AG04450 (cell line): ENCODE measurements around the gene HTR6. TPM values are rescaled to one million over a fixed set of nuclear protein-coding genes. Genes with fewer than 3 reads are reported as not detected.
A peak's percentile ranks its signal among the peaks of the same experiment; 100 is the strongest.

ENCODE experiments used
- CTCF ChIA-PET: fragments of 300-600, 350-600 bp; formaldehyde crosslinking; extraction: SDS; loops from one replicate; lab custom pipeline; 2022; ENCODE audit warnings: antibody characterized with exemption, inconsistent platforms; lab: Charles Lee
- POLR2A ChIA-PET: fragments of 350-600 bp; formaldehyde crosslinking; extraction: SDS; loops from one replicate; lab custom pipeline; 2021; ENCODE audit warnings: antibody characterized with exemption, inconsistent platforms; lab: Yijun Ruan, JAX
- DNase-seq: peaks from one replicate; pipeline ENCODE4 v3.0.0-alpha.2; 2011; ENCODE audit warnings: low read depth, low spot score
- H3K27ac ChIP-seq: one replicate; pipeline ENCODE4 v1.5.1; 2012; ENCODE audit warnings: low read depth, low read length, control low read depth
- H3K27me3 ChIP-seq: one replicate; pipeline ENCODE4 v1.6.0; 2012; ENCODE audit warnings: low read length; ENCODE audit not compliant: control insufficient read depth, insufficient read depth
- H3K4me3 ChIP-seq: 2 replicates; pipeline ENCODE4 v1.5.1; 2011; ENCODE audit warnings: mild to moderate bottlenecking, low read depth, low read length, control low read depth
- H3K9me3 ChIP-seq: 2 replicates; pipeline ENCODE4 v1.5.1; 2012; ENCODE audit warnings: low read length; ENCODE audit not compliant: control insufficient read depth, insufficient read depth
- polyA plus RNA-seq: library from polyadenylated mRNA; depleted of rRNA; stranded (reverse); fragments of >200 nt; gene quantifications from 2 replicates; pipeline ENCODE4 v1.2.3, GENCODE V29; 2011
- TF ChIP-seq, protein P1 (sequence below): IDR thresholded peaks from 2 replicates; pipeline ENCODE4 v1.5.1; 2011; ENCODE audit warnings: low read depth, low read length, control low read depth, inconsistent platforms

HTR6 gene
- polyA plus RNA-seq, 1 experiment, result not detected

DNA sequence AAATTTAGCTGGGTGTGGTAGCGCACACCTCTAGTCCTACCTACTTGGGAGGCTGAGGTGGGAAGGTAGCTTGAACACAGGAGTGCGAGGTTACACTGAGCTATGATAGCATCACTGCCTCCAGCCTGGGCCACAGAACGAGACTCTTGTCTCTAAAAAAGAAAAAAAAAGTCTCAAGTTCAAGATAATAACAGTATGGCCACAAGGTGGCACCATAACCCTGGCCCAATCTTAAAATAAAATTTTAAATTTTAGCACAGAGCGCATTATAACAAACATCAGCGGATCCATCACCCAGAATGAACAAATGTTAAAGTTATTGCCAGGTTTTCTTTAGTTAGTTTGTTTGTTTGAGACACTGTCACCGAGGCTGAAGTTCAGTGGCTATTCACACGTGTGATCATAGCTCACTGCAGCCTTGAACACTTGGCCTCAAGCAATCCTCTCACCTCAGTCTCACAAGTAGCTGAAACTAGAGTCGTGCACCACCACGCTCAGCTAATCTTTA lies 2.9 kb upstream of the HTR6 start:
- CTCF ChIA-PET, result interaction anchor here (0.6 to 6.3 kb wide), 44 partner anchors 8 to 700 kb away, joined by 3 to 142 read pairs (median 4); no protein-coding TSS in a partner anchor
- peaks cover 38% of the 10 kb centered on the region for H3K27me3 ChIP-seq
- no peak overlapping the region for H3K4me3 ChIP-seq
- POLR2A ChIA-PET, result interaction anchor here (0.6 to 2.7 kb wide), 4 partner anchors 43 to 263 kb away, joined by 3 to 8 read pairs (median 6); no protein-coding TSS in a partner anchor
- TF ChIP-seq, protein P1, sequence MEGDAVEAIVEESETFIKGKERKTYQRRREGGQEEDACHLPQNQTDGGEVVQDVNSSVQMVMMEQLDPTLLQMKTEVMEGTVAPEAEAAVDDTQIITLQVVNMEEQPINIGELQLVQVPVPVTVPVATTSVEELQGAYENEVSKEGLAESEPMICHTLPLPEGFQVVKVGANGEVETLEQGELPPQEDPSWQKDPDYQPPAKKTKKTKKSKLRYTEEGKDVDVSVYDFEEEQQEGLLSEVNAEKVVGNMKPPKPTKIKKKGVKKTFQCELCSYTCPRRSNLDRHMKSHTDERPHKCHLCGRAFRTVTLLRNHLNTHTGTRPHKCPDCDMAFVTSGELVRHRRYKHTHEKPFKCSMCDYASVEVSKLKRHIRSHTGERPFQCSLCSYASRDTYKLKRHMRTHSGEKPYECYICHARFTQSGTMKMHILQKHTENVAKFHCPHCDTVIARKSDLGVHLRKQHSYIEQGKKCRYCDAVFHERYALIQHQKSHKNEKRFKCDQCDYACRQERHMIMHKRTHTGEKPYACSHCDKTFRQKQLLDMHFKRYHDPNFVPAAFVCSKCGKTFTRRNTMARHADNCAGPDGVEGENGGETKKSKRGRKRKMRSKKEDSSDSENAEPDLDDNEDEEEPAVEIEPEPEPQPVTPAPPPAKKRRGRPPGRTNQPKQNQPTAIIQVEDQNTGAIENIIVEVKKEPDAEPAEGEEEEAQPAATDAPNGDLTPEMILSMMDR, result peak; percentile 72
- DNase-seq, result no peak
- no peak overlapping the region for H3K27ac ChIP-seq
- peaks cover 3% of the 10 kb centered on the region; the same call in 1 of the 2 replicates for H3K9me3 ChIP-seq

DNA sequence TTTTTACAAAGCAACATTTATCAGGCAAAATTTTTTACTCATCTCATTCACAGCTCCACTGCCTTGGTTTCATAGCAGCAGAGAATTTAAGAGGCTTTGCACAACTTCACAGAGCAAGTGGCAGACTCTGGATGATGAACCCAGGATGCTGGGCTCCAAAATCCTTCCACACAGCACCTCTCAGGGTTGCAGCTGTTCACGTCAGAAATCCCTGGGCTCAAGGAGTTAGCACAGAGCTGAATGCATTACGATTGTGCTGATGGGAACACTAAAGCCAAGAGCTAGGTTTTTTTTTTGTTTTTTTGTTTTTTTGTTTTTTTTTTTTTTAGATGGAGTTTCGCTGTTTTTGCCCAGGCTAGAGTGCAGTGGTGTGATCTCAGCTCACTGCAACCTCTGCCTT lies 2.4 kb upstream of the HTR6 start:
- no peak for DNase-seq
- H3K9me3 ChIP-seq, result peaks cover 3% of the 10 kb centered on the region; the same call in 1 of the 2 replicates
- TF ChIP-seq, protein P1, result no peak
- no peak overlapping the region for H3K4me3 ChIP-seq
- H3K27ac ChIP-seq, result no peak overlapping the region
- ChIA-PET POLR2A (interaction anchor here (0.6 to 2.7 kb wide), 4 partner anchors 42 to 263 kb away, joined by 3 to 8 read pairs (median 6); no protein-coding TSS in a partner anchor), CTCF (interaction anchor here (0.6 to 6.3 kb wide), 35 partner anchors 9 to 700 kb away, joined by 3 to 142 read pairs (median 4); no protein-coding TSS in a partner anchor)
- peaks cover 39% of the 10 kb centered on the region for H3K27me3 ChIP-seq

DNA sequence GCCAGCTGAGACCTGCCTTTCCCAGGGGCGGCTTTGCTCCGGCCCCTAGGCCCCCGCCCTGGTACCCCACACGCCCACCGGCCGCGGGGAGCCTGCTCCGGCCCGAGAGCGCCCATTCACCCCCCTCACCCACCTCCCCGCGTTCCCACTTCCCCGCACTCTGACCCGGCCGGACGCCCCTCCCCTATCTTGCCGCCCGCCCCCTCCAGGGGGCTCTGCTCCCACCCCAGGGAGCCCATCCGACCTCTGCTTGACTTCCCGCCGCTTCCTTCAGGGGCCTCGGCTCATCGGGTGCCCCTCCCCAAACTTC lies 466 bp downstream of the HTR6 start:
- ChIA-PET CTCF (interaction anchor here (6.3 kb wide), 1 partner anchor 40 kb away, joined by 142 read pairs; no protein-coding TSS in a partner anchor), POLR2A (no interaction called here)
- Histone ChIP-seq H3K9me3 (peaks cover 3% of the 10 kb centered on the region; the same call in 1 of the 2 replicates), H3K27me3 (peaks cover 57% of the 10 kb centered on the region), H3K27ac (no peak overlapping the region), H3K4me3 (no peak overlapping the region)
- TF ChIP-seq, protein P1, result no peak
- DNase-seq, result no peak

DNA sequence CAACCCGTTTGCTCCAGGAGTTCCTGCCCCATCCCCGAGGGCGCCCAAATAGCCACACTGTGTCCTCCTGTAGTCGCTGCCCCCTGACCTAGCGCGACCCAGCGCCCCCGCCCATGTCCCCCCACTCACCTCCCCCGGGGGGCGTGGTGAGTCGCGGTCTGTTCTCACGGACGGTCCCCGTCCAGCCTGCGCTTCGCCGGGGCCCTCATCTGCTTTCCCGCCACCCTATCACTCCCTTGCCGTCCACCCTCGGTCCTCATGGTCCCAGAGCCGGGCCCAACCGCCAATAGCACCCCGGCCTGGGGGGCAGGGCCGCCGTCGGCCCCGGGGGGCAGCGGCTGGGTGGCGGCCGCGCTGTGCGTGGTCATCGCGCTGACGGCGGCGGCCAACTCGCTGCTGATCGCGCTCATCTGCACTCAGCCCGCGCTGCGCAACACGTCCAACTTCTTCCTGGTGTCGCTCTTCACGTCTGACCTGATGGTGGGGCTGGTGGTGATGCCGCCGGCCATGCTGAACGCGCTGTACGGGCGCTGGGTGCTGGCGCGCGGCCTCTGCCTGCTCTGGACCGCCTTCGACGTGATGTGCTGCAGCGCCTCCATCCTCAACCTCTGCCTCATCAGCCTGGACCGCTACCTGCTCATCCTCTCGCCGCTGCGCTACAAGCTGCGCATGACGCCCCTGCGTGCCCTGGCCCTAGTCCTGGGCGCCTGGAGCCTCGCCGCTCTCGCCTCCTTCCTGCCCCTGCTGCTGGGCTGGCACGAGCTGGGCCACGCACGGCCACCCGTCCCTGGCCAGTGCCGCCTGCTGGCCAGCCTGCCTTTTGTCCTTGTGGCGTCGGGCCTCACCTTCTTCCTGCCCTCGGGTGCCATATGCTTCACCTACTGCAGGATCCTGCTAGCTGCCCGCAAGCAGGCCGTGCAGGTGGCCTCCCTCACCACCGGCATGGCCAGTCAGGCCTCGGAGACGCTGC lies 1.1 kb downstream of the HTR6 start:
- DNase-seq, result no peak
- Histone ChIP-seq H3K4me3 (no peak overlapping the region), H3K27me3 (peaks cover 56% of the 10 kb centered on the region), H3K27ac (no peak overlapping the region), H3K9me3 (peaks cover 3% of the 10 kb centered on the region; the same call in 1 of the 2 replicates)
- CTCF ChIA-PET, result no interaction called here
- TF ChIP-seq, protein P1, result no peak
- POLR2A ChIA-PET, result no interaction called here
